ENCODE data around the gene DTX1.

DTX1 gene

GRCh38 chr12:113056631-113057488 lies at the start of gene DTX1:
DTX1 (plus strand) TSS chr12:113056730; CDS start chr12:113058193, 1,463 bp downstream.
- peak; percentile 41 for DNase-seq

DNA sequence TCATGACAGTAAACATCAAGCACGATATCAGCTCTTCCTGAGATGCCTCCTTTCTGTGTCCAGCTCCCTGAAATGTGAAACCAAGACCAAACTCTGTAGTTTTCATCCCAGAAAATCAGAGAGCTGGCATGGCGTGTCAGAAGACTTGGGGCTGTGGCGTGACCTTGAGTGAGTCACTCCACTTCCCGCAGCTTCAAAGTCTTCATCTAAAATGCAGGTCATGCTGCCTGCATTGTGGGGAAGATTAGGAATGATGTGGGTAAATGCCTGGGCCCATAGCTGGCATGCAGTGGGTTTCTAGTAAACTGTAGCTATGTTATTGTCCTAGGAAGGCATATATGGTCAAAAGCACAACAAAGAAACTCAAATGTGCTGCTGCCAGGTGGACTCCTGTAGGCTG lies 49.4 kb upstream of the DTX1 start:
- DNase-seq, result no peak

GRCh38 chr12:113010701-113011100 lies 45.8 kb upstream of the DTX1 start:
- DNase-seq, result no peak

DNA sequence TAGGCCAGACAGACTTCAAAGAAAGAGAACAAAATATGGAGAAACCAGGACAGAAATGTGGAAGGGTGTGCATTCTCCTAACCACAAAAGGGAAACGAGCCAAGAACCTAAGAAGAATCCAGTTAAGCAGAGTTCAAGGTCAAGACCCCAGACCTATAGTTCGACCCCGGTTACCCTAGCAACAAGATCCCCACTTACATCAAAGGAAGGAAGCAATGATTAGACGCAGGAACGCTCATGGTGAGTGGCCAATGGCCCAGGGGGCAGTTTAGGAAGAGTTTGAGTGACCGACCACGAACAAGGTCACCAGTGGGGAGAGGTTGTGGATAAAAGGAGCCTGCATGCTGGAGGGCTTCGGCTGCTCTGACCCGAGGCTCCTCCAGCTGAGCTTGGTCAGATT lies 42.0 kb upstream of the DTX1 start:
- no peak for DNase-seq

GRCh38 chr12:113016796-113017195 lies 39.7 kb upstream of the DTX1 start:
- no peak for DNase-seq

DNA sequence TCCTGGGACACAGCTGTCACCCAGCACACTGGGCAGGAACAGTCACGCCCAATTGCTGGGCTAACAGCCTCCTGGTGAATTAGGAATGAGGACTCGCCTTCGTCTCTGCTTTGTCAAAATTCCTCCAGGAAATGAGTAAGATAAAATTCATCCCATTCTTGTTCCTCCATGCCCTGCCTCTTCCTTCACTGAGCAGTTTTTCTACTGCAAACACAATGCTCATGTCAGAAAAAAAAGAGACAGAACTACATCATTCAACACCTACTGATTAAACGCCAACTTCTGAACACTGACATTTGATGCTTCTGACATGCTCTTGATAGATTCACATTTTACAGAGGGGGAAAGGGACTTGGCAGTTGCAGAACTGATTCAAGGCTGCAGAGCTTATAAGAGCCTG lies 37.5 kb upstream of the DTX1 start:
- no peak for DNase-seq

GRCh38 chr12:113021500-113021899 lies 35.0 kb upstream of the DTX1 start:
- no peak for DNase-seq

- DNase-seq, result no peak
These were observed 33.8 kb upstream of the DTX1 start for GRCh38 chr12:113022563-113023297.

GRCh38 chr12:113027726-113028125 lies 28.8 kb upstream of the DTX1 start:
- no peak for DNase-seq

- DNase-seq, result peak; percentile 50
These were observed 25.5 kb upstream of the DTX1 start for GRCh38 chr12:113030875-113031525.

- DNase-seq, result no peak
These were observed 16.6 kb upstream of the DTX1 start for GRCh38 chr12:113039911-113040445.

- DNase-seq, result no peak
These were observed 15.8 kb upstream of the DTX1 start for GRCh38 chr12:113040722-113041171.

DNA sequence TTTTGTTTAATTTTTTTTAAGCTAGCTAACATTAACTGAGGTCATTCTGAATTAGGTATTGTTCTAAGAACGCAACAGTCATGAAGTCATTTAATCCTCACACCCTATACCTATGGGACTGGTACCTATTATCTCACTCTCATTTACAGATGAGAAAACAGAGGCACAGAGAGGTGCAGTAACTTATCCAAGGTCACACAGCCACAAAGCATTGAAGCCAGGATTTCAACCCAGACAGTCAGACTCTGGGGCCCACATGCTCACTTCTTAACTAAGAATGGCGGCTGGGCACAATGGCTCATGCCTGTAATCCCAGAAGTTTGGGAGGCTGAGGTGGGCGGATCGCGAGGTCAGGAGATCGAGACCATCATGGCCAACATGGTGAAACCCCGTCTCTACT lies 15.0 kb upstream of the DTX1 start:
- no peak for DNase-seq

- DNase-seq, result no peak
These were observed 13.3 kb upstream of the DTX1 start for GRCh38 chr12:113043240-113043639.

- DNase-seq, result no peak
These were observed 12.0 kb upstream of the DTX1 start for GRCh38 chr12:113044516-113044915.

GRCh38 chr12:113048716-113049127 lies 7.8 kb upstream of the DTX1 start:
- peak; percentile 80 for DNase-seq

- DNase-seq, result no peak
These were observed 6.4 kb upstream of the DTX1 start for GRCh38 chr12:113049976-113050742.

DNA sequence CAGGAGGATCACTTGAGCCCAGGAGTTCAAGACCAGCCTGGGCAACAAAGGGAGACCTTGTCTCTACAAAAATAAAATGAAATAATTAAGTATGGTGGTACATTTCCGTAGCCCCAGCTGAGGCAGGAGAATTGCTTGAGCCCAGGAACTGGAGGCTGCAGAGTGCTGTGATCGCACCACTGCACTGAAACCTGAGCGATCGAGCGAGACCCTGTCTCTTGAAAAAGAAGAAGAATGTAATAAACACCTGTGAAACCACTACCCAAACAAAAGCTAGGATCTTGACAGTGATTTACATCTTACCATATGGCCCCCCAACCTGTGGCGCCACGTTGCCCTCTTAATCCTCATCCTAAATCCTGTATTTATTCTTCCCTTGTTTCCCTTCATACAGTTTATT lies 5.7 kb upstream of the DTX1 start:
- DNase-seq, result no peak

- DNase-seq, result no peak
These were observed 4.8 kb upstream of the DTX1 start for GRCh38 chr12:113051759-113052158.

DNA sequence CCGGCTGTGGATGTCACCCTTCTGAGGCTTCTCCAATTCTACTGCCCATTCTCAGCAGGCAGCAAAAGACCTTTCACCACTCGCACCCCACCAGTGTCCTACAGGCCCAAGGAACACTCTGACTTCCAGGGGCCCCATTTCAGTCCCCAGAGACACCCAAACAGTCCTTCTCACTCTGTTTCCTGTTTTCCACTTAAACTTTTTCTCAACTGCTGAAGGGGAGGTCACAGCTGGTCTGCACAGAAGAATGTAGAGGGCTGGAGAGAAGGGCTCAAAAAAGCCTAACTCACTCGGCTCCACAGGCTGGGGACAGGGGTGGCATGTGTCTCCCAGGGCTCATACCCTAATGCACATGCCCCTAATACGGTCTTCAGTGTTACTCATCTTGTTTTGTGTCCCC lies 4.2 kb upstream of the DTX1 start:
- DNase-seq, result no peak

DNA sequence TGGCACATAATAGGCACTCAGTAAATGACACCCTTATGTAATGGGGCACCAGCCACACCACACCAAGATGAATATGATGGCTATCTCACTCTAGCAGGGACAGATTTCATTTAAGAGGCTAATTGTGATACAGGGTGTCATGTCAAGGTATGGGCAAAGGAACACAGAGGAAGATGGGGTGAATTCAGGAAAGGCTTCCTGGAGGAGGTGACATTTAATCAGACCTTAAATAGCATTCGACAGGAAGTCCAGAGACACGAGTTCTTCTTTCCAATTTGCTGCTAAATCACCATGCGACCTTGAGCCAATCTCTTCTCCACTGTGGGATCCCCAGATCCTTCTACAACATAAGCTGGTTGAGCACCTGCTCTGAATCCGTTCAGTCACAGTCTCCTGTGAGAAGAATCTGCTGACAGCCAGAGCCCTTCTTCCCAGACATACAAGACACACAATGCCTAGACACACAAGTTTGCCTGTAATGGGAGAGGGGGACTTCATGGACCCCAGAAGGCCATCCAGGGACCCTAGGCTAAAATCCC lies 1.5 kb upstream of the DTX1 start:
- no peak for DNase-seq
